ENCODE measurements around the gene TLL2.

The TLL2 gene

DNA sequence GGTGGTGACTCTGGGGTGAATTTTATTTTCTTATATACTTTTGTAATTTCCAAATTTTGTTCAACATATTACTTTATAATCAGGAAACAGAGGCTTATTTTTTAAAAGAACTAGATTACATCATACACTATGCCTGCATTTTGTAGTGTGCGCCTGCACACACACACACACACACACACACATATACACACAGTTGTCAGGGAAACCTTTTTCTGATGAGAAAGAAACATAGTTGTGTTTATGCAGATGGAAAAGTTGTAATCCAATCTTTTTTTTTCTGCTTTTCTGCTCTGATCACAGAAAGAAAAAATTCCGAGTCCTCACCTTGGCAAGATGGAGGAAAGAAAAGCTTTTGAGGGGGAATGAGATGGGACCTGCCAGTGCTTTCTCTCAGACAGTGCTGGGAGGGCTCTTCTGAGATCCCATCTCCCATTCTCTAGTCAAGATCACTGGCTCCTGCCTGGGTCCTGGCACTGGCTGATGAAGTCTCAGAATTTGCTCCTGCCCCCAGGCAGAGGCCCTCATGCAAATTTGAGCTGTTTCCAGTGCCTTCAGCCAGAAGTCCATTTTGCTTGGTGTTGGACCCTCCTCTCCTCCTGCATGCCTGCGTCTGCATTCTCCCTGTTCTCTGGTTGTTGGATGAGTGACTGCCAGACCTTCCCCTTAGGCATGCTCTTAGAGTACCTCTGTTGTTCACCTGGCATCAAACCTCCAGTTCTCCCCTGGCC lies 59.7 kb downstream of the TLL2 start:
- no peak for DNase-seq (ENCODE audit: low read depth)
- no peak overlapping the region for H3K4me3 ChIP-seq (ENCODE audit: low read length)
- TF ChIP-seq, protein P1, sequence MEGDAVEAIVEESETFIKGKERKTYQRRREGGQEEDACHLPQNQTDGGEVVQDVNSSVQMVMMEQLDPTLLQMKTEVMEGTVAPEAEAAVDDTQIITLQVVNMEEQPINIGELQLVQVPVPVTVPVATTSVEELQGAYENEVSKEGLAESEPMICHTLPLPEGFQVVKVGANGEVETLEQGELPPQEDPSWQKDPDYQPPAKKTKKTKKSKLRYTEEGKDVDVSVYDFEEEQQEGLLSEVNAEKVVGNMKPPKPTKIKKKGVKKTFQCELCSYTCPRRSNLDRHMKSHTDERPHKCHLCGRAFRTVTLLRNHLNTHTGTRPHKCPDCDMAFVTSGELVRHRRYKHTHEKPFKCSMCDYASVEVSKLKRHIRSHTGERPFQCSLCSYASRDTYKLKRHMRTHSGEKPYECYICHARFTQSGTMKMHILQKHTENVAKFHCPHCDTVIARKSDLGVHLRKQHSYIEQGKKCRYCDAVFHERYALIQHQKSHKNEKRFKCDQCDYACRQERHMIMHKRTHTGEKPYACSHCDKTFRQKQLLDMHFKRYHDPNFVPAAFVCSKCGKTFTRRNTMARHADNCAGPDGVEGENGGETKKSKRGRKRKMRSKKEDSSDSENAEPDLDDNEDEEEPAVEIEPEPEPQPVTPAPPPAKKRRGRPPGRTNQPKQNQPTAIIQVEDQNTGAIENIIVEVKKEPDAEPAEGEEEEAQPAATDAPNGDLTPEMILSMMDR (IDR thresholded peaks at IDR 0.05; ENCODE audit: insufficient read depth, low read depth, low read length, missing control alignments) = no peak

DNA sequence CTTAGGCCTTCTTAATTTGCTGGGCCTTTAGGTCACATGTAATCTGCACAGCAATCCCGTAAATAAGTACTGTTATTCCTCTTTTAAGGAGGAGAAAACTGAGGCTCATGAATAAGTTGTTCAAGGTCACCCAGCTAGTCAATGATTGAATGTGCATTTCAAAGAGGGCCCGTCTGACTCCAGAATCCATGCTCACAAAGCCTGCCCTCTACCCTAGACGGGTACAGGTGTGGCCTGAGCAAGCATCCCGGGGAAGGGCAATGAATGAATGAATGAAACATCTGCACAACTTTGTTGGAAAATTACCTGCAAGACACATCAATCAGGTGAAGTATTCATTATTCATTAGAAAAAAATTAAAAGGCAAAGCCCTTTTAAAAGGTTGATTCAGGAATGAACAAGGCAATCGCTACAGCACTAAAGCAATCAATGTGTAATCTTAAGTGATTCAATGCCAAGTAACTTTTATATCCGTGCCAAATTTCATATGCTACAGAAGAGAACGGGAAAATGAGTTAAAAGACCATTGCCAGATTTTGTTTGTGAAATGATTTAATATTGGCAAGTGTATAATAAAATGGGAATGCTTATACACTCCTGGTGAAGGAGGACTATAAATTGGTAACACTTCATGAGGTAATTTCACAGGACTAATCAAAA lies 61.1 kb downstream of the TLL2 start:
- no peak for DNase-seq (ENCODE audit: low read depth)
- no peak overlapping the region for H3K4me3 ChIP-seq (ENCODE audit: low read length)
- TF ChIP-seq, protein P1 (IDR thresholded peaks at IDR 0.05; ENCODE audit: insufficient read depth, low read depth, low read length, missing control alignments) = no peak

DNA sequence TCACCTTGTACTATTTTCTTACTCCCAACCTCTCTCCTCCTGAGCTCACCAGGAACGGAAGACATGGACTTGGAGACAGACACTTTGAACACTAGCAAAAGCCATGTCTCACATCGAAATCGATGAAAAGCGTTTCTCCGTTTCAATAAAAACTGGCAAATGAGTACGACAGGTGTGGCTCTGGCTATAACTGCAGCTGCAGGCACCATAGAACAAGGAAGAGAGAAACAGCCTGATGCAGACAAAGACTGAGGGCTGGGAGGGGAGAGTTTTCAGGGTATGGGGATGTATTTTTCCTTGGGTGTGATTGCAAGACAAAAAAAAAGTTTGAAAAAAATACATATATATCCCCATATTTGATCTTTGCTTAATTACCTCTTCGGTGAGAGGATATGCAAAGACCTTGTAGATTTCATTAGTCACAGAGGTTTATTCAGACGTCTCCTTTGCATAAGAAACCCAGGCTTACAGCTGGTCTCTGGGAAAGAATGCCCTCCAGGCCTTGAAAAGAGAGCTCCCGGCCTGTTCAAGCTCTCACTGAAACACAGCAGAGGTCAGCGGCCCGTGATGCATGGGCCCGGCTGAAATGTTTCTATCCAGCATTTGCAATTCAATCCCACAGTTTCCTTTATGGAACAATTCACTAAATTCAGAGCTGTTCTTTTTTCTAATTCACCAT lies 63.1 kb downstream of the TLL2 start:
- H3K4me3 ChIP-seq (ENCODE audit: low read length) = no peak overlapping the region
- DNase-seq (ENCODE audit: low read depth) = no peak
- TF ChIP-seq, protein P1 (IDR thresholded peaks at IDR 0.05; ENCODE audit: insufficient read depth, low read depth, low read length, missing control alignments) = no peak

DNA sequence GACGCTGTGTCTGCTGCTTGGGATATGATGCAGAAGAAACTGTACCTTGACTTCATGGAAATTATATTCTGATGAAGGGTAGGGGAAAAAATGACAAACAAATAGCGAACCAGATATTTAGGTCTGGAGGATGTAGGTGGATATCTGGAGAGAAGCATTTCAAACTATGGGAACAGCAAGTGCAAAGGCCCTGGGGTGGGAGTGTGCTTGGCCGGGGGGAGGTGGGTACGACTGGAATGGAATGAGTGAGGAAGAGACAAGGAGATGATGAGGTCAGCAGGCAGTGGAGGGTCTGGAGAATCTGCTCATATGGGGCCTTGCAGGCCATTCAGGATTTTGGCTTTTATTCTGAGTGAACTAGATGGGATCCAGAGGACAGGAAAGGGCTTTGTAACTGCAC lies 65.2 kb downstream of the TLL2 start:
- no peak for DNase-seq (ENCODE audit: low read depth)
- TF ChIP-seq, protein P1 (IDR thresholded peaks at IDR 0.05; ENCODE audit: insufficient read depth, low read depth, low read length, missing control alignments) = no peak
- H3K4me3 ChIP-seq (ENCODE audit: low read length) = no peak overlapping the region

DNA sequence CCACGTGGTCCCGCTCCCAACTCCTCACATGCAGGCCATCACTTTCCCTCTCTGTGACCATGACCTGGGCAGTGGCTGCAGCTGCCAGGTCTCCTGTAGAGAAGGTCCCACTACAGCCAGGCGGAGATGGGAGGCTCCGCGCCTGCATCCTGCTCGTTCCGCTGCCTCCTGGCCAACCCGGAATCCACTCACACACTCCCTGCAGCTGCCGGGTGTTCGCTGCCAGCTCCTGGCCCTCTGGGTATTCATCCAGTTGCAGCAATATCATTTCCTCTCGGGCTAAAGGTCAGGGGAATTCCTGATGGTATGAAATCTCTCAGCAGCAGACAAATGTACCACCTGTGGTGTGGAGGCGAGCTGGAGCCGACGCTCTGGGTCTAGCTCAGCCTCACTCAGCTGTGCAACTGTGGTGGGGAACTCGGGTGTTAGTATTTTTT lies 65.7 kb downstream of the TLL2 start:
- TF ChIP-seq, protein P1 (IDR thresholded peaks at IDR 0.05; ENCODE audit: insufficient read depth, low read depth, low read length, missing control alignments) = no peak
- no peak for DNase-seq (ENCODE audit: low read depth)
- no peak overlapping the region for H3K4me3 ChIP-seq (ENCODE audit: low read length)

DNA sequence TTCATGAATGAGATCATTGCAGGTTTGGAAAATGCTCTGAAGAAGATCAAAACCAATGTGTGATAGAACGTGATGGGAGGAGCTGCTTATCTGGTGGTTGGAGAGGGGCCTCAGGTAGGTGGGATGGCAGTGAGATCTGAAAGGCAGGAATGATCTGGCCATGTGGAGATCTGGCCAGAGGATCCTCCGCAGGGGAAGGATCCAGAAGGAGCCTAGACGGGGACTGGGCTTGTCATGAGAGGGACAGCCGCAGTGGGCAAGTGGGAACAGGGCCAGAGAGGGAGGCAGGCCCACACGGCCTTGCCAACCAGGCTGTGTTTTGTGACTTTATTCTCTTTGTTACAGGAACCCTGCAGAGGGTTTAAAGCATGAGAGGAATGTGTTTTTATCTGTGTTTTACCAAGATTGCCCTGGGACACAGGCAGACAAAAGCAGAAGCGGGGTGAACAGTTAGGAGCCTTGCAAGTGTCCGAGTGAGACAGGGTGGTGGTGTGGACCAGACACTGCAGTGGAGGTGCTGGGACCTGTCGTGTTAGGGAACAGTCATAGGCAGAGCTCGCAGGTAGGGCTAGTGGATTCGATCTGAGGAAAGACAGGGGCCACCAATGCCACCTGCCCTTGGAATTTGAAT lies 66.6 kb downstream of the TLL2 start:
- H3K4me3 ChIP-seq (ENCODE audit: low read length) = no peak overlapping the region
- DNase-seq (ENCODE audit: low read depth) = no peak
- TF ChIP-seq, protein P1 (IDR thresholded peaks at IDR 0.05; ENCODE audit: insufficient read depth, low read depth, low read length, missing control alignments) = no peak

Data from epithelial cell of esophagus (primary cell).